ENCODE measurements around the gene CR1. TPM values are rescaled to one million over a fixed set of nuclear protein-coding genes. Genes with fewer than 3 reads are reported as not detected.

Gene CR1
- total and polyA plus RNA-seq, 2 of the 4 experiments (the other 2 are of a cell fraction), result not detected

DNA sequence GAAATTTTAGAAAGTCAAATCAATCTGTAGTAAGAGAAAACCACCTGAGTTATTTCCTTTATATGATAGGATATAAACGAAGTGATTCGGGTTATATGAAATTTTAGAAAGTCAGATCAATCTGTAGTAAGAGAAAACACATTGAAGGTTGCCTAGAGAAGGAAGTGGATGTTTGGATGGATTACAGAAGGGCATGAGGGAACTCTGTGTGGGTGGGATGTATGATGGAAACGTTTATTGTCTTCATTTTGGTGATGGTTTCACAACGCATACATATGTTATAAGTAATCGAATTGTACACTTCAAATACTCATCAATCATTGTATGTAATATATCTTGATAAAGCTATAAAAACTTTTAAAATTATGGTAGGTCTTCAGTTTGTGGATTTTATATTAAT is 5.1 kb downstream of the CR1 start:
- no peak for ATAC-seq (ENCODE audit: low read depth)

More for the DNA sequence above, 5.1 kb downstream of the CR1 start:
- intact Hi-C loops (cut with micrococcal nuclease), result loop anchor here (5.0 kb wide), 1 partner anchor 764 kb away; no protein-coding TSS in a partner anchor
- in situ Hi-C loops (cut with MboI; ENCODE audit: low sequenced_read_pairs), result no loop called here
- Histone ChIP-seq H2AFZ (replicated peaks; ENCODE audit: low read length, poor library complexity) (no peak overlapping the region), H3K36me3 (ENCODE audit: control insufficient read depth, insufficient read depth, low read length) (no peaks in the 10 kb centered on the region), H3K9me1 (ENCODE audit: insufficient read depth, low read length) (0 out of 2 replicates have a peak, but pooled peaks cover 3% of the 10 kb centered on the region), H3K27me3 (ENCODE audit: control insufficient read depth, insufficient read depth, low read length) (peaks cover 16% of the 10 kb centered on the region), H4K91ac (ENCODE audit: insufficient read depth, low read depth, low read length) (no peak overlapping the region), H2AK9ac (replicated peaks; ENCODE audit: low read depth, low read length, poor library complexity) (no peak overlapping the region), H2AK5ac (ENCODE audit: low read depth, low read length) (no peak overlapping the region), H3K27ac (ENCODE audit: insufficient read depth, low read length) (no peak overlapping the region), H3K79me1 (ENCODE audit: low read depth in 1 of 2, low read length in 2 of 2) (no peaks in the 10 kb centered on the region), H3K4me2 (ENCODE audit: low read depth, low read length) (no peak overlapping the region), H3K4ac (ENCODE audit: low read depth, low read length) (no peak overlapping the region), H3K14ac (replicated peaks; ENCODE audit: low read depth, low read length) (no peak overlapping the region), H3K9ac (ENCODE audit: low read depth, low read length) (no peak overlapping the region), H2BK120ac (ENCODE audit: low read depth, low read length) (no peak overlapping the region), H3K56ac (ENCODE audit: extremely low read depth, insufficient read depth, low read length) (no peak overlapping the region), H4K8ac (ENCODE audit: low read depth in 2 of 2, low read length in 2 of 2) (no peak overlapping the region), H4K20me1 (ENCODE audit: insufficient read depth, low read length) (no peaks in the 10 kb centered on the region), H3K4me1 (ENCODE audit: control insufficient read depth, insufficient read depth, low read length) (no peaks in the 10 kb centered on the region), H3K18ac (ENCODE audit: low read depth, low read length) (no peak overlapping the region), H2BK15ac (ENCODE audit: low read depth, low read length) (no peak overlapping the region), H3K4me3 (ENCODE audit: insufficient read depth, low read depth, low read length) (no peak overlapping the region), H4K5ac (ENCODE audit: low read depth, low read length) (no peak overlapping the region), H3K9me3 (ENCODE audit: control insufficient read depth, insufficient read depth, low read length) (no peaks in the 10 kb centered on the region), H2BK20ac (ENCODE audit: low read depth, low read length) (no peak overlapping the region), H3K23ac (ENCODE audit: low read depth, low read length) (no peak overlapping the region), H2BK5ac (ENCODE audit: low read depth, low read length, poor library complexity, severe bottlenecking) (no peak overlapping the region)
- 50% methylated on average over 2 of the region's 5 CpGs; no CpG with 5 or more reads in 1 of the 2 experiments for WGBS, 2 experiments (ENCODE audit: extremely low coverage in 2 of 2, insufficient read length in 1 of 2)
- no peak for TF ChIP-seq MAZ (IDR thresholded peaks at IDR 0.05; ENCODE audit: borderline replicate concordance, low read depth, low read length)
- TF ChIP-seq SMC3 (IDR thresholded peaks at IDR 0.05; ENCODE audit: low read depth, low read length), result no peak
- TF ChIP-seq NFE2L2 (IDR thresholded peaks at IDR 0.05; ENCODE audit: low read depth, low read length), result no peak
- TF ChIP-seq CEBPB (IDR thresholded peaks at IDR 0.05; ENCODE audit: low read depth, low read length), result no peak
- TF ChIP-seq, protein P1, sequence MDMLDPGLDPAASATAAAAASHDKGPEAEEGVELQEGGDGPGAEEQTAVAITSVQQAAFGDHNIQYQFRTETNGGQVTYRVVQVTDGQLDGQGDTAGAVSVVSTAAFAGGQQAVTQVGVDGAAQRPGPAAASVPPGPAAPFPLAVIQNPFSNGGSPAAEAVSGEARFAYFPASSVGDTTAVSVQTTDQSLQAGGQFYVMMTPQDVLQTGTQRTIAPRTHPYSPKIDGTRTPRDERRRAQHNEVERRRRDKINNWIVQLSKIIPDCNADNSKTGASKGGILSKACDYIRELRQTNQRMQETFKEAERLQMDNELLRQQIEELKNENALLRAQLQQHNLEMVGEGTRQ (IDR thresholded peaks at IDR 0.05; ENCODE audit: low read depth, low read length), result no peak
- TF ChIP-seq POLR2A (IDR thresholded peaks at IDR 0.05; ENCODE audit: low read depth, low read length), result no peak
- TF ChIP-seq MXI1 (IDR thresholded peaks at IDR 0.05; ENCODE audit: borderline replicate concordance, low read depth, low read length), result no peak
- TF ChIP-seq RAD21 (IDR thresholded peaks at IDR 0.05; ENCODE audit: low read length), result no peak
- dilution Hi-C loops (cut with HindIII; ENCODE audit: low sequenced_read_pairs, unreplicated experiment), result no loop called here
- ChIA-PET CTCF (no interaction called here), POLR2A (ENCODE audit: unreplicated experiment) (no interaction called here)
- BruUV-seq (replicated peaks), result no TSS peak
- no peak for DNase-seq

All from IMR-90 (cell line).